Smooth muscle cell (in vitro differentiated cells): ENCODE data around the gene EMC9. TPM values are rescaled to one million over a fixed set of nuclear protein-coding genes. Genes with fewer than 3 reads are reported as not detected.

Experiments used
- DNase-seq: peaks from one replicate; lab custom pipeline; 2025; ENCODE audit not compliant: unreplicated experiment; lab: John Stamatoyannopoulos, UW
- H2AFZ ChIP-seq: fragments of 200-600 bp; sonication (generic); 2 replicates; pipeline ENCODE4 v1.6.0; 2016; ENCODE audit warnings: antibody characterized with exemption, low read depth, mild to moderate bottlenecking
- H3F3A ChIP-seq: fragments of 200-600 bp; sonication (generic); 2 replicates; pipeline ENCODE4 v1.6.0; 2017; ENCODE audit warnings: antibody characterized with exemption, low read depth
- H3K27ac ChIP-seq: fragments of 200-600 bp; sonication (generic); 2 replicates; pipeline ENCODE4 v1.5.1; 2016; ENCODE audit warnings: low read depth, mild to moderate bottlenecking
- H3K27me3 ChIP-seq: fragments of 200-600 bp; sonication (generic); 2 replicates; pipeline ENCODE4 v1.6.1; 2016; ENCODE audit warnings: low read depth, mild to moderate bottlenecking
- H3K36me3 ChIP-seq: fragments of 200-600 bp; sonication (generic); 2 replicates; pipeline ENCODE4 v1.5.1; 2016; ENCODE audit warnings: low read depth
- H3K4me1 ChIP-seq: fragments of 200-600 bp; sonication (generic); 2 replicates; pipeline ENCODE4 v1.5.1; 2016; ENCODE audit warnings: low read depth
- H3K4me2 ChIP-seq: fragments of 200-600 bp; sonication (generic); 2 replicates; pipeline ENCODE4 v1.6.0; 2016; ENCODE audit warnings: mild to moderate bottlenecking
- H3K4me3 ChIP-seq: fragments of 200-600 bp; sonication (generic); 2 replicates; pipeline ENCODE4 v1.5.1; 2016; ENCODE audit warnings: mild to moderate bottlenecking
- H3K79me2 ChIP-seq: fragments of 200-600 bp; sonication (generic); 2 replicates; pipeline ENCODE4 v1.6.0; 2016; ENCODE audit warnings: low read depth, mild to moderate bottlenecking
- H3K9ac ChIP-seq: fragments of 200-600 bp; sonication (generic); 2 replicates; pipeline ENCODE4 v1.6.0; 2016; ENCODE audit warnings: low read depth
- H3K9me3 ChIP-seq: fragments of 200-600 bp; sonication (generic); replicated peaks from 2 replicates; pipeline ENCODE4 v1.5.1; 2016; ENCODE audit warnings: low read depth
- H4K20me1 ChIP-seq: fragments of 200-600 bp; sonication (generic); 2 replicates; pipeline ENCODE4 v1.6.0; 2016; ENCODE audit warnings: low read depth
- CTCF ChIP-seq: fragments of 200-600 bp; sonication (generic); IDR thresholded peaks from 2 replicates; pipeline ENCODE4 v1.5.1; 2017; ENCODE audit warnings: borderline replicate concordance, mild to moderate bottlenecking, antibody characterized with exemption; ENCODE audit not compliant: insufficient read depth, poor library complexity, severe bottlenecking
- WGBS: methylation state at CpG from one replicate; pipeline ENCODE4 v1.1.7; 2016; ENCODE audit warnings: low lambda C conversion rate; 5-methylcytosine and 5-hydroxymethylcytosine counted together
- polyA plus RNA-seq: library from polyadenylated mRNA; unstranded; fragments of >200 nt; fragmentation: Nextera tagmentation; extraction: Ambion mirVana; gene quantifications from 2 replicates; pipeline ENCODE4 v1.2.1, GENCODE V29; 2016
- total RNA-seq: library from RNA; depleted of rRNA; stranded (reverse); fragments of >200 nt; gene quantifications from 2 replicates; pipeline ENCODE4 v1.2.3, GENCODE V29; 2014

Gene EMC9
- total and polyA plus RNA-seq, 2 experiments from 2014 or later = 6.3 to 11.9 TPM

- Histone ChIP-seq H3K79me2 (peaks cover 9% of the 10 kb centered on the region), H3K9ac (no peak overlapping the region), H3F3A (peaks cover 10% of the 10 kb centered on the region), H2AFZ (no peak overlapping the region), H4K20me1 (no peaks in the 10 kb centered on the region), H3K9me3 (no peaks in the 10 kb centered on the region), H3K4me2 (no peak overlapping the region), H3K27me3 (no peaks in the 10 kb centered on the region), H3K4me3 (no peak overlapping the region), H3K36me3 (no peaks in the 10 kb centered on the region), H3K27ac (no peak overlapping the region), H3K4me1 (peaks cover 11% of the 10 kb centered on the region)
- TF ChIP-seq CTCF = no peak
- DNase-seq = no peak
- 96% methylated on average over 10 of the region's 10 CpGs for WGBS
Observed at GRCh38 chr14:24186831-24187538, 45.6 kb upstream of the EMC9 start.

- no peaks in the 10 kb centered on the region for H3K27me3 ChIP-seq
- peaks cover 11% of the 10 kb centered on the region for H3K4me1 ChIP-seq
- no peak for TF ChIP-seq CTCF
- no peak overlapping the region for H3K4me3 ChIP-seq
- whole genome bisulfite sequencing = 96% methylated on average over 11 of the region's 11 CpGs
- H3K9ac ChIP-seq = no peak overlapping the region
- DNase-seq = no peak
- peaks cover 10% of the 10 kb centered on the region for H3F3A ChIP-seq
- no peaks in the 10 kb centered on the region for H3K36me3 ChIP-seq
- peaks cover 9% of the 10 kb centered on the region for H3K79me2 ChIP-seq
- no peak overlapping the region for H2AFZ ChIP-seq
- H3K27ac ChIP-seq = no peak overlapping the region
- no peak overlapping the region for H3K4me2 ChIP-seq
- no peaks in the 10 kb centered on the region for H3K9me3 ChIP-seq
- H4K20me1 ChIP-seq = no peaks in the 10 kb centered on the region
Observed at GRCh38 chr14:24185741-24186140, 44.4 kb upstream of the EMC9 start.

DNA sequence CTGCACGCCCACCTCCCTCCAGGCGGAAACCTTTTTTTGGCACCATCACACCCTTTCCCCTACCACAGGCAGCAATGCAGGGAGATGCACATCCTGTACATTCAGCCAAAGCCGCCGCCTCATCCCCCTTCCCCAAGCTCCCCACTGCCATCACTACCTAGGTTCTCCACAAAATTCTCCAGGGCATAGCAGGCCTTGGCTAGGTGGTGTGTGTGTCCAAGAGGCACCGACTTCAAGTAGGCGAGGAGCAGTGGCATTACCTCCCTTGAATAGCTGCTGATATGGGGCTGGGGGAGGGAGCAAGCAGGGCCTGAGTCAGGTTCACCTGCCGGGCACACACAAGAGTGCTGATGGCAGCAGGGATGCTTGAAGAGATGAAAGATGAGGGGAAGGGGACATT, 43.6 kb upstream of the EMC9 start:
- no peak for TF ChIP-seq CTCF
- H4K20me1 ChIP-seq = no peaks in the 10 kb centered on the region
- DNase-seq = no peak
- no peaks in the 10 kb centered on the region for H3K27me3 ChIP-seq
- H3K4me3 ChIP-seq = no peak overlapping the region
- H3K4me2 ChIP-seq = no peak overlapping the region
- peaks cover 9% of the 10 kb centered on the region for H3K79me2 ChIP-seq
- no peak overlapping the region for H3K27ac ChIP-seq
- H3K4me1 ChIP-seq = peaks cover 11% of the 10 kb centered on the region
- H3K9ac ChIP-seq = no peak overlapping the region
- no peaks in the 10 kb centered on the region for H3K36me3 ChIP-seq
- peaks cover 10% of the 10 kb centered on the region for H3F3A ChIP-seq
- 99% methylated on average over 7 of the region's 7 CpGs for WGBS
- no peak overlapping the region for H2AFZ ChIP-seq
- no peaks in the 10 kb centered on the region for H3K9me3 ChIP-seq
